ENCODE measurements around the gene IARS2. TPM values are rescaled to one million over a fixed set of nuclear protein-coding genes. Genes with fewer than 3 reads are reported as not detected.

The IARS2 gene
- total RNA-seq = 37.6 TPM

- Histone ChIP-seq H3K4me3 (peak within 1 kb of the TSS; percentile 82 to 89), H3K9me3 (no peaks in the 10 kb centered on the region), H3K36me3 (peaks cover 0 to 16% of the 10 kb centered on the region in 2 donors), H3K4me1 (peaks cover 25% of the 10 kb centered on the region), H3K27ac (peak within 1 kb of the TSS; percentile 79), H3K27me3 (no peaks in the 10 kb centered on the region)
- TF ChIP-seq CTCF (IDR thresholded peaks at IDR 0.05) (no peak), POLR2A (IDR thresholded peaks at IDR 0.05) (peak in 1 of 2 donors; percentile 12), POLR2AphosphoS5 (IDR thresholded peaks at IDR 0.05; ENCODE audit: insufficient read depth in 1 of 2, low read depth in 1 of 2) (peak in 1 of 2 donors; percentile 81)
- DNase-seq (ENCODE audit: extremely low spot score in 2 of 2) = peak in 1 of 2 donors; percentile 87
- intact Hi-C loops (cut with DNase I) = loop anchor here (5.0 kb wide), 1 partner anchor 47 kb away; the partner anchor contains the start of gene EPRS1
These were observed at the start of gene IARS2 for GRCh38 chr1:220094016-220094911. IARS2 (plus strand) TSS chr1:220094132; CDS start chr1:220094217, 85 bp downstream.

GRCh38 chr1:220044678-220045355, 49.1 kb upstream of the IARS2 start:
- Histone ChIP-seq H3K4me1 (peaks cover 13% of the 10 kb centered on the region), H3K4me3 (peak overlapping the region in 1 of 2 donors; percentile 76), H3K27me3 (no peaks in the 10 kb centered on the region), H3K9me3 (no peaks in the 10 kb centered on the region), H3K27ac (no peak overlapping the region), H3K36me3 (peaks cover 0 to 9% of the 10 kb centered on the region in 2 donors)
- no peak for TF ChIP-seq POLR2AphosphoS5 (IDR thresholded peaks at IDR 0.05; ENCODE audit: insufficient read depth in 1 of 2, low read depth in 1 of 2)
- DNase-seq (ENCODE audit: extremely low spot score in 2 of 2) = no peak
- intact Hi-C loops (cut with DNase I) = loop anchor here (5.0 kb wide), 1 partner anchor 47 kb away; the partner anchor contains the start of gene IARS2

GRCh38 chr1:220045356-220046051, 48.4 kb upstream of the IARS2 start:
- TF ChIP-seq POLR2AphosphoS5 (IDR thresholded peaks at IDR 0.05; ENCODE audit: insufficient read depth in 1 of 2, low read depth in 1 of 2) = no peak
- no peak for TF ChIP-seq POLR2A (IDR thresholded peaks at IDR 0.05)
- TF ChIP-seq CTCF (IDR thresholded peaks at IDR 0.05) = no peak
- peak overlapping the region; percentile 76 to 94 for H3K4me3 ChIP-seq
- H3K27me3 ChIP-seq = no peaks in the 10 kb centered on the region
- H3K9me3 ChIP-seq = no peaks in the 10 kb centered on the region
- intact Hi-C loops (cut with DNase I) = loop anchor here (5.0 kb wide), 1 partner anchor 47 kb away; the partner anchor contains the start of gene IARS2
- peak overlapping the region; percentile 81 for H3K27ac ChIP-seq
- H3K4me1 ChIP-seq = peaks cover 13% of the 10 kb centered on the region
- peaks cover 0 to 2% of the 10 kb centered on the region in 2 donors for H3K36me3 ChIP-seq
- DNase-seq (ENCODE audit: extremely low spot score in 2 of 2) = no peak

- intact Hi-C loops (cut with DNase I) = loop anchor here (5.0 kb wide), 1 partner anchor 46 kb away; the partner anchor contains the start of gene IARS2
- H3K27me3 ChIP-seq = no peaks in the 10 kb centered on the region
- TF ChIP-seq CTCF (IDR thresholded peaks at IDR 0.05) = peak in 2 of 3 experiments; percentile 42 to 80
- TF ChIP-seq POLR2AphosphoS5 (IDR thresholded peaks at IDR 0.05; ENCODE audit: insufficient read depth in 1 of 2, low read depth in 1 of 2) = peak; percentile 90 to 92
- peak in 1 of 2 donors; percentile 29 for TF ChIP-seq POLR2A (IDR thresholded peaks at IDR 0.05)
- H3K9me3 ChIP-seq = no peaks in the 10 kb centered on the region
- peaks cover 13% of the 10 kb centered on the region for H3K4me1 ChIP-seq
- peak in 1 of 2 donors; percentile 94 for DNase-seq (ENCODE audit: extremely low spot score in 2 of 2)
- no peaks in the 10 kb centered on the region for H3K36me3 ChIP-seq
- peak within 1 kb of the TSS; percentile 81 for H3K27ac ChIP-seq
- peak within 1 kb of the TSS; percentile 76 to 94 for H3K4me3 ChIP-seq
These were observed 47.6 kb upstream of the IARS2 start, which contains the start of gene EPRS1 for GRCh38 chr1:220046052-220046930. EPRS1 (minus strand) TSS chr1:220046505; CDS start chr1:220046388, 117 bp downstream.

Measured in vagina (tissue), 2 donors.